B cell (primary cell): ENCODE measurements around the gene BEST1. TPM values are rescaled to one million over a fixed set of nuclear protein-coding genes. Genes with fewer than 3 reads are reported as not detected.

Source experiments
- ATAC-seq: fragments of 200-7000 bp; cut with Tn5 transposase; one replicate; pipeline ENCODE4 v1.10.0; 2021; ENCODE audit warnings: low read depth, mild to moderate bottlenecking, moderate number of reproducible peaks, moderate library complexity
- CTCF ChIA-PET: fragments of 350-600 bp; sonication (Branson Sonifier 250); formaldehyde crosslinking; loops from one replicate; lab custom pipeline; 2021; ENCODE audit warnings: antibody characterized with exemption, inconsistent platforms; lab: Charles Lee
- POLR2A ChIA-PET: fragments of 350-600 bp; sonication (Branson Sonifier 250); formaldehyde crosslinking; loops from one replicate; lab custom pipeline; 2021; ENCODE audit warnings: antibody characterized with exemption; lab: Charles Lee
- DNase-seq: peaks from one replicate; pipeline ENCODE4 v3.0.0; 2013
- H2AFZ ChIP-seq: 2 replicates; pipeline ENCODE4 v1.6.1; 2012; ENCODE audit warnings: mild to moderate bottlenecking, low read depth, low read length; ENCODE audit not compliant: insufficient read depth, poor library complexity, severe bottlenecking
- H3K27ac ChIP-seq, 2 donors: 1 replicate in 1 of 2; 2 replicates in 1 of 2; pipeline ENCODE4 v1.5.1; 2012 to 2013; ENCODE audit warnings: low read length in 2 of 2, mild to moderate bottlenecking in 2 of 2, moderate library complexity in 1 of 2
- H3K27me3 ChIP-seq, 4 experiments: fragments of 200-600 bp in 1 of 4; sonication (generic) in 1 of 4; replicated peaks in 1 of 4; 1 replicate in 2 of 4; 2 replicates in 2 of 4; pipeline versions ENCODE4 v1.6.1 to v1.7.0; 2013 to 2016; ENCODE audit warnings: low read length in 3 of 4, mild to moderate bottlenecking in 2 of 4, mixed read lengths in 1 of 4, moderate library complexity in 1 of 4; ENCODE audit not compliant: insufficient read depth in 4 of 4, control insufficient read depth in 3 of 4; ENCODE audit errors: control extremely low read depth in 1 of 4
- H3K36me3 ChIP-seq, 2 experiments: replicated peaks in 1 of 2; 1 replicate in 1 of 2; 2 replicates in 1 of 2; pipeline versions ENCODE4 v1.6.1 to v1.7.1; 2013; ENCODE audit warnings: low read length in 1 of 2; ENCODE audit not compliant: insufficient read depth in 2 of 2, control insufficient read depth in 1 of 2; ENCODE audit errors: control extremely low read depth in 1 of 2, extremely low read depth in 1 of 2
- H3K4me1 ChIP-seq, 2 donors: fragments of 200-600 bp in 1 of 2; sonication (generic) in 1 of 2; 1 replicate in 1 of 2; 2 replicates in 1 of 2; pipeline versions ENCODE4 v1.5.1 to v1.6.1; 2013 to 2017; ENCODE audit warnings: low read length in 2 of 2; ENCODE audit not compliant: control insufficient read depth in 2 of 2, insufficient read depth in 2 of 2
- H3K4me2 ChIP-seq: replicated peaks from 2 replicates; pipeline ENCODE3; 2012; ENCODE audit warnings: mild to moderate bottlenecking, low read depth, low read length; ENCODE audit not compliant: poor library complexity, severe bottlenecking
- H3K4me3 ChIP-seq, 5 experiments: fragments of 200-600 bp in 1 of 5; sonication (generic) in 1 of 5; 1 replicate in 3 of 5; 2 replicates in 2 of 5; pipeline versions ENCODE4 v1.5.1 to v1.7.0; 2011 to 2016; ENCODE audit warnings: low read length in 4 of 5, mild to moderate bottlenecking in 4 of 5, low read depth in 2 of 5, control low read depth in 1 of 5, moderate library complexity in 1 of 5; ENCODE audit not compliant: insufficient read depth in 1 of 5; ENCODE audit errors: control extremely low read depth in 1 of 5, extremely low read depth in 1 of 5
- H3K79me2 ChIP-seq: fragments of 200-600 bp; sonication (generic); one replicate; pipeline ENCODE4 v1.6.0; 2016; ENCODE audit warnings: low read length; ENCODE audit not compliant: control insufficient read depth, insufficient read depth
- H3K9ac ChIP-seq: fragments of 200-600 bp; sonication (generic); 2 replicates; pipeline ENCODE4 v1.6.1; 2017; ENCODE audit warnings: mild to moderate bottlenecking, low read length, moderate library complexity
- H3K9me3 ChIP-seq, 3 donors: one replicate each; pipeline versions ENCODE4 v1.6.1 to v1.7.1; 2013; ENCODE audit warnings: low read length in 2 of 3; ENCODE audit not compliant: control insufficient read depth in 2 of 3, insufficient read depth in 1 of 3; ENCODE audit errors: control extremely low read depth in 1 of 3
- H4K20me1 ChIP-seq: 2 replicates; pipeline ENCODE4 v1.6.0; 2012; ENCODE audit warnings: mild to moderate bottlenecking, low read length; ENCODE audit not compliant: insufficient read depth, control insufficient read depth, poor library complexity, severe bottlenecking
- H3K27ac Mint-ChIP-seq: one replicate; pipeline ENCODE4 v1.8.0; 2021; ENCODE audit warnings: mixed read lengths
- H3K27me3 Mint-ChIP-seq: one replicate; pipeline ENCODE4 v1.8.0; 2021; ENCODE audit warnings: mixed read lengths
- H3K4me1 Mint-ChIP-seq: one replicate; pipeline ENCODE4 v1.8.0; 2021; ENCODE audit warnings: mixed read lengths
- H3K4me3 Mint-ChIP-seq: one replicate; pipeline ENCODE4 v1.8.0; 2021; ENCODE audit warnings: mixed read lengths
- H3K9me3 Mint-ChIP-seq: one replicate; pipeline ENCODE4 v1.8.0; 2022; ENCODE audit warnings: mixed read lengths; ENCODE audit not compliant: insufficient read depth
- WGBS: methylation state at CpG from one replicate; pipeline ENCODE4 v1.1.5; 2013; ENCODE audit warnings: missing lambda C conversion rate; ENCODE audit not compliant: insufficient coverage; 5-methylcytosine and 5-hydroxymethylcytosine counted together
- intact Hi-C: fragments of 100-400 bp; cut with micrococcal nuclease; formaldehyde crosslinking; loops from one replicate; pipeline ENCODE4 v1.10.0; 2022
- polyA plus RNA-seq: library from polyadenylated mRNA; depleted of rRNA; stranded (reverse); fragments of >200 nt; gene quantifications from 2 replicates; pipeline ENCODE4 v1.2.3, GENCODE V29; 2012
- total RNA-seq, 2 donors: library from RNA; stranded (reverse); fragments of 120-200 nt in 1 of 2; gene quantifications; 1 replicate in 1 of 2; 2 replicates in 1 of 2; pipeline versions ENCODE4 v1.2.3 to v1.2.4, GENCODE V29; 2013 to 2022
- TF ChIP-seq, protein P1 (sequence below): fragments of 200-600 bp; IDR thresholded peaks from one replicate; pipeline ENCODE4 v1.8.0; 2022; ENCODE audit warnings: antibody characterized with exemption, mild to moderate bottlenecking

The BEST1 gene
- total and polyA plus RNA-seq, 2 donors (not counting 1 experiment from before 2014, with no cell fraction given): 0.07 to 0.99 TPM

DNA sequence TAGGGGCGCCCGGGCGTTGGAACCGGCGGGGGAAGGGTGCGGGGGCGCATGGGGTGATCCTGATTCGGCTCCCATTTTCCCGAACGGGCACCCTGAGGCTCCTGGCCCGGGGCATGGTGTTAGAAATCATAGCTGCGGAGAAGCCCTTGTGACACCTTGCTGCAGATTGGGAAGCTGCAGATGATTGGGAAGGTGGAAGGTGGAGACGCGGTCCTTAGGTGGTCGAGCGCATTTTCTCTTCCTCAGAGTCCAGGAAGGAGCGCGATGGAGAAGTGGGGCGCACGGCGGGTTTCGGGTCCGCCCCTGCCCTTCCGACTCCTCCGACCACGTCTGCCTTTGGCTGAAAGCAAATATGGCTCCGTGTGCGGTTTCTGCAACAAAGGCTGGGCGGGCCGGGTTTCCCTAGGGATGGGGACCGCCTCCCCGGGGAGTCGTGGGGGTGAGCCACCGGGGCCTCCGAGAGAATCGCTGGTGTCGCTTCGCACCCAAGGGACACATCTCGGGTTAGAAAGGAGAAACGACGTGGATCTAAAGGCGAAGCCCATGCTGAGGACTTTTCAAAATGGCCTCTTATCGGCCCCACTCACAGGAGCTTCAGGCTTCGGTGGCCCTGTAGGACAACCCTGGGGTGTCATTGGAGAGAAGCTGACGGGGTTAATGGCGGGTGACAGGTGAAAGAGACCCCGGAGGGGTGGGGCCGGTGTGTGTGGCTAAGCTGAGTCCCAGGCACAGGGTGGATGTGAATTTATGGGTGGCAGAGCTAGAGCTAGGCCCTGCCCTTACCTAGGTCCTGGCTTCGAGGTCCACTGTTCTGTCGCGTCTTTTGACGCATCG, 18.0 kb downstream of the BEST1 start:
- no peaks in the 10 kb centered on the region for H3K27me3 ChIP-seq
- H2AFZ ChIP-seq: peak overlapping the region; percentile 92
- H3K36me3 ChIP-seq: peaks cover 0 to 20% of the 10 kb centered on the region in 2 experiments
- DNase-seq (peak; percentile 83), ATAC-seq (peak; percentile 31)
- H3K79me2 ChIP-seq: peaks cover 38% of the 10 kb centered on the region
- H3K9ac ChIP-seq: peak overlapping the region; percentile 87
- peak overlapping the region; percentile 94 for H3K4me2 ChIP-seq
- peak overlapping the region; percentile 42 to 99 (median 95) for H3K4me3 ChIP-seq
- H4K20me1 ChIP-seq: peaks cover 33% of the 10 kb centered on the region
- no peaks in the 10 kb centered on the region for H3K9me3 ChIP-seq
- TF ChIP-seq, protein P1, sequence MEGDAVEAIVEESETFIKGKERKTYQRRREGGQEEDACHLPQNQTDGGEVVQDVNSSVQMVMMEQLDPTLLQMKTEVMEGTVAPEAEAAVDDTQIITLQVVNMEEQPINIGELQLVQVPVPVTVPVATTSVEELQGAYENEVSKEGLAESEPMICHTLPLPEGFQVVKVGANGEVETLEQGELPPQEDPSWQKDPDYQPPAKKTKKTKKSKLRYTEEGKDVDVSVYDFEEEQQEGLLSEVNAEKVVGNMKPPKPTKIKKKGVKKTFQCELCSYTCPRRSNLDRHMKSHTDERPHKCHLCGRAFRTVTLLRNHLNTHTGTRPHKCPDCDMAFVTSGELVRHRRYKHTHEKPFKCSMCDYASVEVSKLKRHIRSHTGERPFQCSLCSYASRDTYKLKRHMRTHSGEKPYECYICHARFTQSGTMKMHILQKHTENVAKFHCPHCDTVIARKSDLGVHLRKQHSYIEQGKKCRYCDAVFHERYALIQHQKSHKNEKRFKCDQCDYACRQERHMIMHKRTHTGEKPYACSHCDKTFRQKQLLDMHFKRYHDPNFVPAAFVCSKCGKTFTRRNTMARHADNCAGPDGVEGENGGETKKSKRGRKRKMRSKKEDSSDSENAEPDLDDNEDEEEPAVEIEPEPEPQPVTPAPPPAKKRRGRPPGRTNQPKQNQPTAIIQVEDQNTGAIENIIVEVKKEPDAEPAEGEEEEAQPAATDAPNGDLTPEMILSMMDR: no peak
- Mint-ChIP-seq H3K4me3 (peak overlapping the region; percentile 97), H3K27me3 (no peaks in the 10 kb centered on the region), H3K27ac (peak overlapping the region; percentile 99), H3K4me1 (peaks cover 72% of the 10 kb centered on the region), H3K9me3 (no peaks in the 10 kb centered on the region)
- peak overlapping the region; percentile 86 to 94 for H3K27ac ChIP-seq
- H3K4me1 ChIP-seq: peaks cover 58 to 67% of the 10 kb centered on the region in 2 donors
- 11% methylated on average over 49 of the region's 53 CpGs for WGBS
- intact Hi-C loops: loop anchor here (1.0 to 5.0 kb wide), 8 partner anchors 57 to 1051 kb away; partner anchors contain the start of genes POLR2G and SYT7
- ChIA-PET POLR2A (interaction anchor here (0.5 to 3.6 kb wide), 16 partner anchors 13 to 772 kb away, joined by 3 to 11 read pairs (median 5); partner anchors contain the start of gene INCENP), CTCF (interaction anchor here (0.6 to 7.3 kb wide), 14 partner anchors 15 to 821 kb away, joined by 3 to 61 read pairs (median 6); no protein-coding TSS in a partner anchor)
